GM19193 (cell line): Measurements from ENCODE around the gene MINDY2.

Source experiments
- POLR2A ChIP-seq: IDR thresholded peaks from 4 replicates; pipeline ENCODE4 v1.6.1; 2011; ENCODE audit not compliant: insufficient read depth, insufficient read length; ENCODE audit errors: extremely low read depth

The MINDY2 gene

DNA sequence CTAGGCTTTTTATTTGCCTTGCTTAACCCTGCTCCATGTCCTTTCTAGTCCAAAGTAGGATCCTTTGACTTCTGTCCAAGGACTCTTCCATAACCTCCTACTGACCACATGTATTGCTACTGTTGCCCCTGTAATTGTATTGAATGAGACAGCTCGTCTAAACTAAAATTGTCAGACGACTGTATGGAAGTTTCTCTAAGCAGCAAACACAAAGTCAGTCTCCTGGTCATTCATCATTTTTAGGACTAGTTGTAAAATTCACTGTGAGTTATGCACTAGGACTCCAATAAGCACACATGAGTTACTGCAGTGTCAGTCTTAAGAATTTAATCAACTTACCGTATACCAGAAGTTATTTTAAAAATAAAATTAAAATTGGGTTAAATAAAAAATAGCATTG lies 129.5 kb downstream of the MINDY2 start:
- no peak for TF ChIP-seq POLR2A

- no peak for TF ChIP-seq POLR2A
Observed at GRCh38 chr15:58908550-58909309, 137.6 kb downstream of the MINDY2 start.

DNA sequence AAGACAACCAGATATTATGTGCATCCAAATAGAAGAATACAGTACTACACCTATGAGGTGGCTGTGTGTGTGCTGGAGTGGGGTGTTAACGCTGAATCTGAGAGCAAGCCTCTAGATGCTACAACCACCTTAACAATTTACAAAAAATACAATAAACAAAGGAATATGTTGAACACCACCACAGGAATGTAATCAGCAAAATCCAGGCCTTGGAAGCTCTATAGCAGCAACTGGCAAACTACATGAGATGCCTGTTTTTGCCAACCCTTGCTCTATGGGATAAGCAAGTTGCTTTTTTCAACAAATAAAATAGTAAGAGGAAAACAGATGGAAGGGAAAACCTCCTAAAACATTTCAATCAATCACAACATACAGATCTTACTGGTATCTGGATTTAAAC lies 138.5 kb downstream of the MINDY2 start:
- no peak for TF ChIP-seq POLR2A

DNA sequence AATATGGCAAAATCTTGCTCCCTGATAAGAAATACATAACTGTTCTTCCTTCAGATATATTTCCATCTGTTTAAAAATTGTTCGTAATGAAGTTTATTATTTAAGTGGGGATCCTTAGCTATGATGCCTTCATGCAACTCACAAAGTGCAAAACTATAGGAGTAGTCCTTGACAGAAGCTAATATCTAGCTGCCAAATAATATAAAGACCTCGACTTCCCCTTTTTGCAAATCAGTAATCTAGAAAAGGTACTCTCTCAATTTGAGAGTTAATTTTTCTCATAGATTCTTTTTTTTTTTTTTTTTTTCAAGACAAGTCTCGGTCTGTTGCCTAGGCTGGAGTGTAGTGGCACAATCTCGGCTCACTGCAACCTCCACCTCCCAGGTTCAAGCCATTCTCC lies 139.4 kb downstream of the MINDY2 start:
- TF ChIP-seq POLR2A, result no peak
